Osteoblast (primary cell): ENCODE data around the gene ZFP42. TPM values are rescaled to one million over a fixed set of nuclear protein-coding genes. Genes with fewer than 3 reads are reported as not detected.

Source experiments
- DNase-seq: peaks from one replicate; pipeline ENCODE4 v3.0.0; 2011; ENCODE audit warnings: low spot score, mixed read lengths; ENCODE audit not compliant: insufficient read length; ENCODE audit errors: missing footprints
- H2AFZ ChIP-seq: 2 replicates; pipeline ENCODE4 v1.6.0; 2011; ENCODE audit warnings: mild to moderate bottlenecking, low read length
- H3K27ac ChIP-seq: 2 replicates; pipeline ENCODE4 v1.5.1; 2011; ENCODE audit warnings: mild to moderate bottlenecking, low read depth, low read length, moderate library complexity
- H3K27me3 ChIP-seq: 2 replicates; pipeline ENCODE4 v1.6.0; 2012; ENCODE audit warnings: mild to moderate bottlenecking, control low read depth, inconsistent platforms, low read length, moderate library complexity; ENCODE audit not compliant: insufficient read depth
- H3K36me3 ChIP-seq: 2 replicates; pipeline ENCODE4 v1.5.1; 2011; ENCODE audit warnings: mild to moderate bottlenecking, low read length, control low read depth, moderate library complexity; ENCODE audit not compliant: insufficient read depth
- H3K4me1 ChIP-seq: 2 replicates; pipeline ENCODE4 v1.5.1; 2011; ENCODE audit warnings: mild to moderate bottlenecking, low read length, control low read depth, moderate library complexity; ENCODE audit not compliant: insufficient read depth
- H3K4me2 ChIP-seq: 2 replicates; pipeline ENCODE4 v1.6.0; 2011; ENCODE audit warnings: mild to moderate bottlenecking, low read length; ENCODE audit not compliant: insufficient read depth
- H3K4me3 ChIP-seq: fragments of 200-600 bp; sonication (generic); 3 replicates; pipeline ENCODE4 v1.5.1; 2012; ENCODE audit warnings: mild to moderate bottlenecking, low read length, inconsistent platforms; ENCODE audit not compliant: insufficient read depth
- H3K79me2 ChIP-seq: 2 replicates; pipeline ENCODE4 v1.6.0; 2012; ENCODE audit warnings: mild to moderate bottlenecking, low read length, control low read depth, inconsistent platforms; ENCODE audit not compliant: insufficient read depth
- H3K9me3 ChIP-seq: 2 replicates; pipeline ENCODE4 v1.5.1; 2011; ENCODE audit warnings: low read depth, low read length, control low read depth
- H4K20me1 ChIP-seq: 2 replicates; pipeline ENCODE4 v1.6.0; 2012; ENCODE audit warnings: mild to moderate bottlenecking, low read length, control low read depth; ENCODE audit not compliant: insufficient read depth
- CTCF ChIP-seq: IDR thresholded peaks from 2 replicates; pipeline ENCODE4 v1.5.1; 2011; ENCODE audit warnings: mild to moderate bottlenecking, low read depth, low read length, moderate library complexity; ENCODE audit errors: extremely low read depth
- total RNA-seq: library from RNA; depleted of rRNA; stranded (reverse); fragments of >200 nt; gene quantifications from 2 replicates; pipeline ENCODE4 v1.2.3, GENCODE V29; 2012

The ZFP42 gene
- total RNA-seq, 1 donor = not detected

GRCh38 chr4:188018262-188018661 lies 22.7 kb downstream of the ZFP42 start:
- Histone ChIP-seq H4K20me1 (no peaks in the 10 kb centered on the region), H3K4me3 (no peak overlapping the region), H3K4me2 (no peak overlapping the region), H3K27ac (no peak overlapping the region), H3K9me3 (no peaks in the 10 kb centered on the region), H3K27me3 (no peaks in the 10 kb centered on the region), H3K4me1 (no peaks in the 10 kb centered on the region), H3K79me2 (no peaks in the 10 kb centered on the region), H2AFZ (no peak overlapping the region), H3K36me3 (no peaks in the 10 kb centered on the region)
- TF ChIP-seq CTCF = no peak
- DNase-seq = no peak

- H3K4me2 ChIP-seq = no peak overlapping the region
- H3K4me1 ChIP-seq = no peaks in the 10 kb centered on the region
- no peaks in the 10 kb centered on the region for H3K27me3 ChIP-seq
- H3K4me3 ChIP-seq = no peak overlapping the region
- H3K79me2 ChIP-seq = no peaks in the 10 kb centered on the region
- TF ChIP-seq CTCF = no peak
- no peak overlapping the region for H3K27ac ChIP-seq
- H3K36me3 ChIP-seq = no peaks in the 10 kb centered on the region
- no peaks in the 10 kb centered on the region for H4K20me1 ChIP-seq
- H3K9me3 ChIP-seq = no peaks in the 10 kb centered on the region
- no peak for DNase-seq
- no peak overlapping the region for H2AFZ ChIP-seq
Observed at GRCh38 chr4:188021548-188022249, 26.1 kb downstream of the ZFP42 start.

GRCh38 chr4:188023682-188024081 lies 28.1 kb downstream of the ZFP42 start:
- DNase-seq = no peak
- no peak for TF ChIP-seq CTCF
- no peaks in the 10 kb centered on the region for H3K79me2 ChIP-seq

DNA sequence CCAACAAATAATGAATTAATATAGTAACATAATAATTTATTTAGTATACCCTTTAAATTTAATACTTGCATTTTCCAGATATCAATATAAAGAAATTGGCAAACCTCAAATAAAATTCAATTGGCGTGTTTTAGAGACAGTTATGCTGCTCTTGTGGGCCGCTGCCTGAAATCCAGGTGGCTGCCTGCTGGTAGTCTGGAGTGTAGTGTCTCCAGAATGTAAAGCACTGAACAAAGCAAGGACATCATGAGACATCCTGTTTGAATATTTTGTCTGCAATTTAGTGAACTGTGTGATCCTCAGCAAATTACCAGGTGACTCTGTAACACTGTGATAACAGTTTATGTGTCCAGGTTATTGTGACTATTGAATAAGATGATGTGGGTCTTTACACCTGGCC lies 29.9 kb downstream of the ZFP42 start:
- Histone ChIP-seq H3K36me3 (no peaks in the 10 kb centered on the region), H3K27me3 (no peaks in the 10 kb centered on the region), H3K4me3 (no peak overlapping the region), H3K4me2 (no peak overlapping the region), H3K9me3 (no peaks in the 10 kb centered on the region), H4K20me1 (no peaks in the 10 kb centered on the region), H3K27ac (no peak overlapping the region), H2AFZ (no peak overlapping the region), H3K4me1 (no peaks in the 10 kb centered on the region), H3K79me2 (no peaks in the 10 kb centered on the region)
- TF ChIP-seq CTCF = no peak
- DNase-seq = no peak

More at GRCh38 chr4:188023682-188024081, 28.1 kb downstream of the ZFP42 start:
- Histone ChIP-seq H3K36me3 (no peaks in the 10 kb centered on the region), H3K4me3 (no peak overlapping the region), H3K27me3 (no peaks in the 10 kb centered on the region), H3K27ac (no peak overlapping the region), H3K9me3 (no peaks in the 10 kb centered on the region), H3K4me2 (no peak overlapping the region), H2AFZ (no peak overlapping the region), H4K20me1 (no peaks in the 10 kb centered on the region), H3K4me1 (no peaks in the 10 kb centered on the region)
